Stomach (tissue), 4 donors: ENCODE measurements around the gene PRR23E.

Source experiments
- CTCF ChIP-seq, 7 experiments: fragments of 450-650 bp in 4 of 7; fragments of 200-600 bp in 3 of 7; sonication (generic) in 3 of 7; IDR thresholded peaks; one replicate each; pipeline ENCODE4 v1.5.1; 2016 to 2019; ENCODE audit warnings: antibody characterized with exemption in 7 of 7, control low read depth in 2 of 7, mild to moderate bottlenecking in 1 of 7
- EP300 ChIP-seq: sonication (generic); formaldehyde crosslinking; IDR thresholded peaks from one replicate; pipeline ENCODE4 v1.6.1; 2017; ENCODE audit warnings: antibody characterized with exemption
- POLR2A ChIP-seq, 4 donors: fragments of 450-650 bp; IDR thresholded peaks; one replicate each; pipeline ENCODE4 v1.6.1; 2016; ENCODE audit warnings: antibody characterized with exemption in 4 of 4, control low read depth in 2 of 4, mild to moderate bottlenecking in 1 of 4, moderate library complexity in 1 of 4
- POLR2AphosphoS5 ChIP-seq, 3 donors: sonication (generic); formaldehyde crosslinking; IDR thresholded peaks; one replicate each; pipeline ENCODE4 v1.6.1; 2016; ENCODE audit warnings: antibody characterized with exemption in 3 of 3

- TF ChIP-seq CTCF (IDR thresholded peaks at IDR 0.05), result no peak
- no peak for TF ChIP-seq EP300
- TF ChIP-seq POLR2AphosphoS5 (IDR thresholded peaks at IDR 0.05), result no peak
- TF ChIP-seq POLR2A (IDR thresholded peaks at IDR 0.05), result no peak
Measured at GRCh38 chr3:127224118-127224517, 31.2 kb downstream of the PRR23E start.
